GM12875 (cell line): Measurements from ENCODE around the gene TP53I3.

Source experiments
- H3K4me3 ChIP-seq: one replicate; pipeline ENCODE4 v1.5.1; 2011; ENCODE audit warnings: low read depth, low read length, control low read depth
- TF ChIP-seq, protein P1 (sequence below): IDR thresholded peaks from 2 replicates; pipeline ENCODE4 v1.5.1; 2011; ENCODE audit warnings: low read depth, mild to moderate bottlenecking, control low read depth, inconsistent platforms, low read length, moderate library complexity, borderline replicate concordance; ENCODE audit not compliant: insufficient read depth

TP53I3 gene, protein sequence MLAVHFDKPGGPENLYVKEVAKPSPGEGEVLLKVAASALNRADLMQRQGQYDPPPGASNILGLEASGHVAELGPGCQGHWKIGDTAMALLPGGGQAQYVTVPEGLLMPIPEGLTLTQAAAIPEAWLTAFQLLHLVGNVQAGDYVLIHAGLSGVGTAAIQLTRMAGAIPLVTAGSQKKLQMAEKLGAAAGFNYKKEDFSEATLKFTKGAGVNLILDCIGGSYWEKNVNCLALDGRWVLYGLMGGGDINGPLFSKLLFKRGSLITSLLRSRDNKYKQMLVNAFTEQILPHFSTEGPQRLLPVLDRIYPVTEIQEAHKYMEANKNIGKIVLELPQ

DNA sequence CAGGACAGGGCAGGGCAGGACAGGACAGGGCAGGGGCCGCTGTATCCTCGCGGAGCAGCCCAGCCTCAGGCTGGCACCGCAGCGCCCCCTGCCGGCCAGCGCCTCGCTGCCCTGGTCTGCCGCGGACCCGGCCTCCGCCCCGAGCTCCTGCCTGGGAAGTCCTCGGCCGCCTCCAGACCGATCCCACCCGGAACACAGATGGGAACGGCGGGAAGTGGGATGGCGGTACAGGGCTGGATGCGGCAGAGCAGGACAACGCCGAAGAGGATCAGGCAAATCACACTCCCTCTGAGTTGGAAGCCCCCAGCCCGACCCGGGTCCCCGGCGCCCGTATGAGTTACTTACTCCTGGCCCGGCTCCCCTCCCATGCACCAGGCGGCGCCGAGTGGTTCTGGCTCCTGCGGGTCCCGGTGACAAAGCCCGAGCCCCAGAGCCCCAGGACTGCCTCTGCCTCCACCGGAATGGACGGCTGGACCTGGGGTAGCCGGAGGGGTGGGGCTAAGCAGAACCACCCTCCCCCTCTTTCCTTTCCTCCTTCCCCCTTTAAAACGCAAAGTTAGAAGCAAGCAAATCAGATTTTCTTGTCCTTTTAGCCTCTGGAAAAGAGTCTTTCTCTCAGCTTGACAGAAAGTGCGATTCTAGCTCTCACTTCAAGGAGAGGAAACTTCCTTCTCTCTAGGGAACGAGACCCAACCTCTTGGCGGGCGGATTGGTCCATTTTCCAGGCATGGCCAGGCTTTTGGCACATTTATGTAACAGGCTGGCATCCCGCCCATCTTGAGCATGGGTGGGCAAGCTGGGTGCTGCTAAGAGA is at the start of gene TP53I3:
Gene TP53I3 (minus strand): TSS at position 449 of the 814 bp plus-strand sequence. CDS start 508 bp downstream, outside the sequence.
- H3K4me3 ChIP-seq: peak within 1 kb of the TSS; percentile 73
- TF ChIP-seq, protein P1, sequence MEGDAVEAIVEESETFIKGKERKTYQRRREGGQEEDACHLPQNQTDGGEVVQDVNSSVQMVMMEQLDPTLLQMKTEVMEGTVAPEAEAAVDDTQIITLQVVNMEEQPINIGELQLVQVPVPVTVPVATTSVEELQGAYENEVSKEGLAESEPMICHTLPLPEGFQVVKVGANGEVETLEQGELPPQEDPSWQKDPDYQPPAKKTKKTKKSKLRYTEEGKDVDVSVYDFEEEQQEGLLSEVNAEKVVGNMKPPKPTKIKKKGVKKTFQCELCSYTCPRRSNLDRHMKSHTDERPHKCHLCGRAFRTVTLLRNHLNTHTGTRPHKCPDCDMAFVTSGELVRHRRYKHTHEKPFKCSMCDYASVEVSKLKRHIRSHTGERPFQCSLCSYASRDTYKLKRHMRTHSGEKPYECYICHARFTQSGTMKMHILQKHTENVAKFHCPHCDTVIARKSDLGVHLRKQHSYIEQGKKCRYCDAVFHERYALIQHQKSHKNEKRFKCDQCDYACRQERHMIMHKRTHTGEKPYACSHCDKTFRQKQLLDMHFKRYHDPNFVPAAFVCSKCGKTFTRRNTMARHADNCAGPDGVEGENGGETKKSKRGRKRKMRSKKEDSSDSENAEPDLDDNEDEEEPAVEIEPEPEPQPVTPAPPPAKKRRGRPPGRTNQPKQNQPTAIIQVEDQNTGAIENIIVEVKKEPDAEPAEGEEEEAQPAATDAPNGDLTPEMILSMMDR: peak; percentile 98

DNA sequence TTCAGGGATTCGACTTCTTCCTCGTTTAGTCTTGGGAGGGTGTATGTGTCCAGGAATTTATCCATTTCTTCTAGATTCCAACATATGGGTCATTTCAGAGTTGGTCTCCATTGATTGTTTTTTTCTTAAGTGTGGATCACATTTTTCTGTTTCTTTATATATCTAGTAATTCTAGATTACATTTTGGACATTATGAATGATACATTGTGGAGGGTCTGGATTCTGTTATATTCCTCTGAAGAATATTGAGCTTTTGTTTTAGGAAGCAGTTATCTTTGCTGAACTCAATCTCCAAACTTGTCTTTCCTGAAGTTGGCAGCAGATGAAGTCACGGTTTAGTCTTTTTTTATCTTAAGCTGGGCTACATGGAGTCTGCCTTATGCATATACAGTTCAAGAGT is 47.9 kb upstream of the TP53I3 start:
- H3K4me3 ChIP-seq: no peak overlapping the region
- TF ChIP-seq, protein P1: no peak

DNA sequence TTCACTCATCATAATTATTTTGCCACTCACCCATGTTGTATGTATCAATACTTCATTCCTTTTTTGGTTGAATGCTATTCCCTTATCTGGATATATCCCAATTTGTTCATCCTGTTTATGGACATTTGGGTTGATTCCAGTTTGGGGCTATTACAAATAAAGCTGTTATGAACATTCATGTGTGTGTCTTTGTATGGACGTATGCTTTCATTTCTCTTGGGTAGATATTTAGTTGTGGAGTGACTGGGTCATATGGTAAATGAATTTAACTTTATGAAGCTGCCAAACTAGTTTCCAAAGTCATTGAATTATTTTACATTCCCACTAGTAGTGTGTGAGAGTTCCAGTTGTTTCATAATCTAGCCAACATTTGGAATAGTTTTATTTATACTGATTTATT is 41.3 kb upstream of the TP53I3 start:
- H3K4me3 ChIP-seq: no peak overlapping the region
- TF ChIP-seq, protein P1: no peak

DNA sequence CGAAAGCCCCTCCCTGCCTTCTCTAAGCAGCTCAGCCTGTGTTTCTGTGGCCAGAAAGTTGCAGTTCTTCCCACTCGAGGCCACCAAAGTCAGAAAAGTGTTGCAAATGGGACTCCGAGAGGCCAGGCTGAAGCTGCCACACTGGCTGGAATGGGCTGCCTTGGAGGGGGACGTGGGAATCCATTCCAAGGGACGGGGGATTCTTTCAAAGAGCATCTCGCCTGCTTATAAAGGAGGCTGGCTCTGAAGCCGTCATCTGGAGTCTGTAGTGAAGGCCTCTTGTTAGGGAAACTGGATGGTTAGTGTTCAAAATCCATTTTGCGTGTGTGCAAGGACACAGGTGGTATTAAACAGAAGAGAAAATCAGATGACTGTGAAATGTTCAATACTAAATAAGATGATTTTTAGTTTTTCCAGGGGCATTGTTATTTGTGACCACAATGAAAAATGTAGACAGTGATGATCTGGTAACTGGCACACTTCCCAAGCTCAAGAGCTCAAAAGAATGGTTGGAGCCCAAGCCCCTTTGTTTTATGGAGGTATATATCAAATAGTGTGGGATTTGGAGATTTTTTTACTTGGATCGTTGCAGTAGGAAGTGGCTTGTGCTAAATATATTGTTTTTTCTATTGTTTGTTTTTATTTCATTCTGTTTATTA is 39.4 kb upstream of the TP53I3 start:
- H3K4me3 ChIP-seq: peak overlapping the region; percentile 73
- TF ChIP-seq, protein P1: no peak

DNA sequence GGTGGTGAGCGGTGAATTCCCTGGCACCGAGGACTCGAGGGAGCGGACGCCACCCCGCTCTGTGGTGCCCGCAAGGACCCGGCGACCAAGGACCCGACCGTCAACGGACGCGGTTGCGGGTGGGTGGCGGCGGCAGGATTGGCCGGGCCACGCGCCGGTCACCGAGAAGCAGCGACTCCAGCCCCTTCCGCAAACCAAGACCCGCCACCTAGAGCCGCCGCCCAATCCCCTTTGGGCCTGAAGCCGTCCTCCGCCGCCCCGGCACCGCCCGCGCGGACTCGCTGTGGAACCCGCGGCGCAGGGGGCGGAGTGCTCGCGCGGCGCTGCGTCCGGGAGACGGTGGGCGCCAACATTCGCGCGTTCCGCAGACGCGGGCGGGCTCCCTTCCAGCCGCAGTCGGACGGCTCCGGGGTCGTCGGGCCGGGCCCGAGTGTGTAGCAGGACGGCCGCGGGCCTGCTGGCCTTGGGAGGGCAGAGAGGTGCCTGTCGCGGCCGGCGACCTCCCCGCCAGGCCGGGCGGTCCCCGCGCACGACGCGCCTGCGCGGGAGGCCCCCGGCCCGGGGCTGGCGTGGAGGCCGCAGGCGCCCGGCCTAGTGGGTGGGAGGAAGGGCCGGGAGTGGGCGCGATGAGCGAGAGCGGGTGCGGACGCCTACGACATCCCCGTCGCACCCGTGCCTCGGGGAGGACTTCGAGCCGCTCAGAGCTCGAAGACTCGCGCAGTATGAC is 38.7 kb upstream of the TP53I3 start, which contains the start of the genes FAM228B and PFN4:
Gene FAM228B (plus strand): TSS at position 275 of the 727 bp plus-strand sequence. CDS start 893 bp downstream, outside the sequence.
Gene PFN4 (minus strand): TSS at position 140 of the 727 bp plus-strand sequence. CDS start 799 bp downstream, outside the sequence.
- TF ChIP-seq, protein P1: no peak
- peak within 1 kb of the TSS; percentile 73 for H3K4me3 ChIP-seq

DNA sequence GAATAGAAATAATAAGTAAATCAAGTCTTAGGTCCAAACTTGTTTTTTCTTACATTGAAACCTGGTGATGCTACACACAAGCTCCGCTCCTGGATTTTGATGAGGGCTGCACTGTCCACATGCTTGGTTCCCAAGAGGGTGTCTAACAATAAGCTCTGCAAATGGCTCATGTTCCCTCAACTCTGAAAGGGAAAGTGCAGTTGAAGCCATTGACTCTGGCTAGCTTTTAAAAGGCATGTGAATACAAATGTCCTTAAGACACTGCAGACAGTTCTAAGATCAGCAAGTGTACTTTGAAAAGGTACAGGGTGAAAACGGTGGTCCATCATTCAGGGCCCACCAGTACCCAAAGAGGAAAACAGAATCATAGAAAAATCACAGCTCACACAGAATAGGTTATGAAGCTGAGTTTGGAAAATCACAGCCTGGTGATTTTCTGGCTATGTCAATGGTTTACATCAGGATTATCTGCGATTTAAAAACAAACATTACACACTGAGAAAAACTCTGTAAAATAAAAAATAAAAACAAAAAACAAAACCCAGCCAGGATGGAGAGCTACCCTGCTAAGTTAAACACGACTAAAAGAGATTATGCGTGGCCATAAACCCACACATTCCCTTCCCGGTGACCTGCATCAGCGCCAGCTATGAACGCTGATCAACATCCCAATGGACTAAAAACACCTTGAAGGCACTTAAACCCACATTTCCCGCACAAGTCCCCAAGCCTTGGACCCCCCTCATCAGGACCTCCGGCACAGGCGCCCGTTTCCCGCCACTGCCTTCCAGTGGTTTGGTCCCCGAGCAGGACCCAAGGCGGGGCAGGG is 37.9 kb upstream of the TP53I3 start:
- H3K4me3 ChIP-seq: peak overlapping the region; percentile 73
- TF ChIP-seq, protein P1: no peak
